Activated CD8-positive, alpha-beta memory T cell treated with anti-CD3 and anti-CD28 coated beads for 48 hours (primary cell): ENCODE results near the gene HPS1.

ENCODE experiments used
- DNase-seq, 3 experiments: peaks; one replicate each; pipeline ENCODE4 v3.0.0-alpha.2; 2020; ENCODE audit warnings: low read depth in 2 of 3, low spot score in 2 of 3

HPS1 gene

GRCh38 chr10:98414932-98415730 is 31.6 kb downstream of the HPS1 start, which contains the start of gene PYROXD2:
PYROXD2 (minus strand) TSS chr10:98415182; CDS start chr10:98415135, 47 bp downstream.
- DNase-seq: peak in 1 of 3 experiments; percentile 20

GRCh38 chr10:98414578-98414931 is 32.2 kb downstream of the HPS1 start:
- DNase-seq: no peak

GRCh38 chr10:98411768-98412167 is 35.0 kb downstream of the HPS1 start:
- no peak for DNase-seq

GRCh38 chr10:98411166-98411565 is 35.6 kb downstream of the HPS1 start:
- no peak for DNase-seq

- DNase-seq: no peak
These were observed 36.0 kb downstream of the HPS1 start for GRCh38 chr10:98410759-98411158.

- no peak for DNase-seq
These were observed 36.5 kb downstream of the HPS1 start for GRCh38 chr10:98410135-98410743.

- DNase-seq: no peak
These were observed 37.9 kb downstream of the HPS1 start for GRCh38 chr10:98408799-98409198.

GRCh38 chr10:98407744-98408241 is 38.9 kb downstream of the HPS1 start:
- DNase-seq: no peak

GRCh38 chr10:98407017-98407743 is 39.6 kb downstream of the HPS1 start:
- DNase-seq: no peak

GRCh38 chr10:98405422-98405821 is 41.3 kb downstream of the HPS1 start:
- no peak for DNase-seq

GRCh38 chr10:98404571-98405359 is 42.0 kb downstream of the HPS1 start:
- no peak for DNase-seq

GRCh38 chr10:98403812-98404504 is 42.8 kb downstream of the HPS1 start:
- DNase-seq: no peak

GRCh38 chr10:98402931-98403718 is 43.6 kb downstream of the HPS1 start:
- DNase-seq: no peak

GRCh38 chr10:98402478-98402877 is 44.3 kb downstream of the HPS1 start:
- DNase-seq: no peak

- no peak for DNase-seq
These were observed 46.3 kb downstream of the HPS1 start for GRCh38 chr10:98400482-98400881.

GRCh38 chr10:98399784-98400183 is 47.0 kb downstream of the HPS1 start:
- no peak for DNase-seq

GRCh38 chr10:98397089-98397600 is 49.6 kb downstream of the HPS1 start:
- DNase-seq: no peak

- no peak for DNase-seq
These were observed 50.4 kb downstream of the HPS1 start for GRCh38 chr10:98396096-98397063.
